Glutamatergic neuron (in vitro differentiated cells): ENCODE measurements around the gene SRRM1. TPM values are rescaled to one million over a fixed set of nuclear protein-coding genes. Genes with fewer than 3 reads are reported as not detected.
"Not testable (repeated sequence)": the region's sequence is repeated elsewhere in the genome, so short reads cannot be mapped to it uniquely, and the experiment has no call there.

ENCODE experiments used
- DNase-seq: peaks from one replicate; pipeline ENCODE4 v3.0.0; 2022
- H3K27ac Mint-ChIP-seq: one replicate; pipeline ENCODE4 v1.8.0; 2020; ENCODE audit warnings: mild to moderate bottlenecking, mixed read lengths, inconsistent platforms; ENCODE audit not compliant: unreplicated experiment
- H3K27me3 Mint-ChIP-seq: one replicate; pipeline ENCODE4 v1.8.0; 2020; ENCODE audit warnings: mild to moderate bottlenecking, moderate library complexity, mixed read lengths, inconsistent platforms; ENCODE audit not compliant: unreplicated experiment
- H3K36me3 Mint-ChIP-seq: one replicate; pipeline ENCODE4 v1.8.0; 2020; ENCODE audit warnings: mild to moderate bottlenecking, mixed read lengths, inconsistent platforms; ENCODE audit not compliant: unreplicated experiment
- H3K4me1 Mint-ChIP-seq: one replicate; pipeline ENCODE4 v1.8.0; 2020; ENCODE audit warnings: mild to moderate bottlenecking, low read depth, mixed read lengths, inconsistent platforms; ENCODE audit not compliant: unreplicated experiment
- H3K4me3 Mint-ChIP-seq: one replicate; pipeline ENCODE4 v1.8.0; 2020; ENCODE audit warnings: mild to moderate bottlenecking, mixed read lengths, inconsistent platforms; ENCODE audit not compliant: unreplicated experiment
- H3K9me3 Mint-ChIP-seq: one replicate; pipeline ENCODE4 v1.8.0; 2020; ENCODE audit warnings: mild to moderate bottlenecking, moderate library complexity, mixed read lengths, inconsistent platforms; ENCODE audit not compliant: unreplicated experiment
- CTCF ChIP-seq: fragments of 200-600 bp; sonication (generic); IDR thresholded peaks from one replicate; pipeline ENCODE4 v1.5.0; 2021; ENCODE audit not compliant: partially characterized antibody, unreplicated experiment
- total RNA-seq: library from RNA; stranded (reverse); fragmentation: NEBNext Ultra II Directional; extraction: Animal tissue kit (Norgen Biotek cat#: 25700); gene quantifications from one replicate; pipeline ENCODE4 v1.2.1, GENCODE V29; 2021; ENCODE audit not compliant: unreplicated experiment

The SRRM1 gene
- total RNA-seq, 1 donor from 2014 or later, result 113 TPM

GRCh38 chr1:24715658-24716057, 72.6 kb downstream of the SRRM1 start:
- no peaks in the 10 kb centered on the region for H3K9me3 Mint-ChIP-seq
- H3K27ac Mint-ChIP-seq, result no peak overlapping the region
- DNase-seq, result no peak
- no peaks in the 10 kb centered on the region for H3K27me3 Mint-ChIP-seq
- no peaks in the 10 kb centered on the region for H3K36me3 Mint-ChIP-seq
- TF ChIP-seq CTCF, result no peak
- H3K4me3 Mint-ChIP-seq, result no peak overlapping the region
- no peaks in the 10 kb centered on the region for H3K4me1 Mint-ChIP-seq

DNA sequence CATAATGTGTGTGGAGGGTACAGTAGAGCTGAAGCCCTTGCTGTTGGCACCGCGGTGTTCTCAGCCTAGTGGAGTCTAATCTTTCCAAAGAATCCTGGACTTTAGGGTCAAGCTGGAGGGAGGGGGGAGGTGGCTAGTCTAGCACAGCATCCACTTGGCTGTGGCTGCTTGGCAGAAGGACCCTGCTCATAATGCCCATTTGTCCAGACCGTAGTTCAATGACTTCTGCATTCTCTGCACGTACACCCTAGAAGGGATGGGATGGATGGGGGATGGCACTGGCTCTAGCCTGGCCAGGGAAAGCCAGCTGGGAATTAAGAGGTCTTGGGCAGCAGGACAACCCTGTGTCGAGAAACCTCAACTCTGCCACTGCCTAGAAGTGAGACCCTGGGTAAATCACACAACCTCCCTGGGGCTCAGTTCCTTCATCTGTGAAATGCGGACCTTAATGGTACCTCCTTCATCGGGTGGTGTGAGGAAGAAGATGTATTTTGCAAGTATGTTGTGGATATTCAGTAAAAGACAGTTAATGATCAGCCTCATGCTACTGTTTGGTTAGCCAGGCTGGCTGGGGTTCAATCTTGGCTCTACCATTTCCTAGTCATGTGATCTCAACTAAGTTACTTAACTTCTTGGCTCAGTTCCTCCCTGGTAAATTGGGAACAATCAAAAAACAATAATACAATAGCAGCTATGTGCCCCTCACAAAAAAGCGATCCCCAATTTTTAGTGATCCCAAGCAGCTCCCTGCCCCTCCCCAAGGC, 75.0 kb downstream of the SRRM1 start:
- H3K27me3 Mint-ChIP-seq, result no peaks in the 10 kb centered on the region
- H3K4me3 Mint-ChIP-seq, result no peak overlapping the region
- no peaks in the 10 kb centered on the region for H3K9me3 Mint-ChIP-seq
- no peak for TF ChIP-seq CTCF
- no peak overlapping the region for H3K27ac Mint-ChIP-seq
- no peak for DNase-seq
- H3K4me1 Mint-ChIP-seq, result no peaks in the 10 kb centered on the region
- H3K36me3 Mint-ChIP-seq, result no peaks in the 10 kb centered on the region

GRCh38 chr1:24720152-24720551, 77.0 kb downstream of the SRRM1 start:
- H3K4me3 Mint-ChIP-seq, result no peak overlapping the region
- DNase-seq, result no peak
- no peak overlapping the region for H3K27ac Mint-ChIP-seq
- no peaks in the 10 kb centered on the region for H3K36me3 Mint-ChIP-seq
- peaks cover 4% of the 10 kb centered on the region for H3K9me3 Mint-ChIP-seq
- no peaks in the 10 kb centered on the region for H3K27me3 Mint-ChIP-seq
- no peak for TF ChIP-seq CTCF
- no peaks in the 10 kb centered on the region for H3K4me1 Mint-ChIP-seq

GRCh38 chr1:24721533-24721932, 78.4 kb downstream of the SRRM1 start:
- TF ChIP-seq CTCF, result no peak
- no peaks in the 10 kb centered on the region for H3K4me1 Mint-ChIP-seq
- peaks cover 4% of the 10 kb centered on the region for H3K9me3 Mint-ChIP-seq
- H3K27me3 Mint-ChIP-seq, result peaks cover 3% of the 10 kb centered on the region
- H3K27ac Mint-ChIP-seq, result no peak overlapping the region
- no peaks in the 10 kb centered on the region for H3K36me3 Mint-ChIP-seq
- DNase-seq, result no peak
- no peak overlapping the region for H3K4me3 Mint-ChIP-seq

- DNase-seq, H3K36me3 Mint-ChIP-seq, H3K9me3 Mint-ChIP-seq, H3K4me3 Mint-ChIP-seq, H3K27ac Mint-ChIP-seq, H3K27me3 Mint-ChIP-seq, H3K4me1 Mint-ChIP-seq: not testable (repeated sequence)
These were observed 79.3 kb downstream of the SRRM1 start for GRCh38 chr1:24722073-24723035.

Other genes with a start within 250 kb of the SRRM1 start
- gene STPG1, start 229.5 kb upstream of the SRRM1 start, total RNA-seq, result 2.4 TPM
- 18.6 TPM for gene NIPAL3, start 227.5 kb upstream of the SRRM1 start, total RNA-seq
- 21.8 TPM for gene RCAN3, start 140.5 kb upstream of the SRRM1 start, total RNA-seq
- gene NCMAP, start 87.2 kb upstream of the SRRM1 start, total RNA-seq, result not detected
- gene CLIC4, start 102.1 kb downstream of the SRRM1 start, total RNA-seq, result 121 TPM